Thyroid gland (tissue), 4 donors: ENCODE results near the gene KREMEN2.

Source experiments
- CTCF ChIP-seq, 6 experiments: fragments of 200-600 bp in 3 of 6; fragments of 450-650 bp in 3 of 6; sonication (generic) in 3 of 6; IDR thresholded peaks; one replicate each; pipeline ENCODE4 v1.5.1; 2016 to 2019; ENCODE audit warnings: antibody characterized with exemption in 6 of 6, mild to moderate bottlenecking in 2 of 6, inconsistent platforms in 1 of 6, moderate library complexity in 1 of 6
- POLR2A ChIP-seq, 2 donors: fragments of 450-650 bp; IDR thresholded peaks; one replicate each; pipeline ENCODE4 v1.6.1; 2017; ENCODE audit warnings: antibody characterized with exemption in 2 of 2, mild to moderate bottlenecking in 2 of 2, moderate library complexity in 1 of 2

- TF ChIP-seq CTCF (IDR thresholded peaks at IDR 0.05), result no peak
- no peak for TF ChIP-seq POLR2A (IDR thresholded peaks at IDR 0.05)
These were observed 38.9 kb upstream of the KREMEN2 start for GRCh38 chr16:2924901-2925755.
